Measurements from ENCODE around the gene PNMA6E.

Gene PNMA6E

DNA sequence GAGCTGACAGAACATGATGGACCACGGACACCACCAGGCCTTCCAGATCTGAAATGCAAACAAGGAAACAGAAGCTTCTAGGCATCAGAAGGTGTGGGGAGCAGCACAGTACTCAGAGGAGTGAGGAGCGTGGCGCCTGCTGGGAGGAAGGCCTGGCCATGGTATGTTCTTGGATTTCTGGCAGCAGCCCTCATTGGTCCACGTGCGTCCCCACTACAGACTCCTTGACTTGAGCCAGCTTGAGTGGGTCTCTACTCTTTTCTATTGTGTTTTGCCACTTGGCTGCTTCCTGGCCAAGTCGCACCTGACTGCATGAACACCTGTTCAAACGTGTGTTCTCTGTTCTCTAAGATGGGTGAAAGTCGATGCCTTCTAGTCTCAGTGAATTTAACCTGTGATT is 49.2 kb downstream of the PNMA6E start:
- DNase-seq (ENCODE audit: low spot score), result no peak
- no peak overlapping the region for H3K23ac ChIP-seq (ENCODE audit: low read depth, low read length, poor library complexity)
- H3K4me3 ChIP-seq (ENCODE audit: low read length in 2 of 2), result no peak overlapping the region
- no peaks in the 10 kb centered on the region for H3K79me1 ChIP-seq (ENCODE audit: low read depth, low read length)
- H2BK12ac ChIP-seq (ENCODE audit: low read length), result no peak overlapping the region
- H3K27ac ChIP-seq (replicated peaks; ENCODE audit: low read length), result no peak overlapping the region
- no peak overlapping the region for H4K91ac ChIP-seq (ENCODE audit: low read depth, low read length, poor library complexity)
- H3K4me2 ChIP-seq (ENCODE audit: insufficient read depth, low read length, poor library complexity, severe bottlenecking), result no peak overlapping the region
- no peak overlapping the region for H2BK120ac ChIP-seq (ENCODE audit: low read depth, low read length)
- H3K27me3 ChIP-seq (ENCODE audit: control insufficient read depth in 3 of 3, insufficient read depth in 3 of 3, low read depth in 1 of 3, low read length in 3 of 3), result peaks cover 0 to 18% (median 0%) of the 10 kb centered on the region in 3 experiments
- no peak overlapping the region for H2BK15ac ChIP-seq (ENCODE audit: low read length)
- H2AK5ac ChIP-seq (ENCODE audit: low read depth, low read length), result no peak overlapping the region
- no peak overlapping the region for H3K9ac ChIP-seq (ENCODE audit: low read depth, low read length, poor library complexity)
- no peak overlapping the region for H2AFZ ChIP-seq (ENCODE audit: low read length)
- H2BK5ac ChIP-seq (ENCODE audit: low read length), result no peak overlapping the region
- H3K4ac ChIP-seq (ENCODE audit: low read length), result no peak overlapping the region
- peaks cover 7 to 48% of the 10 kb centered on the region in 2 donors for H3K36me3 ChIP-seq (replicated peaks in 1 of 2; ENCODE audit: control insufficient read depth in 2 of 2, insufficient read depth in 2 of 2, low read length in 2 of 2)
- no peaks in the 10 kb centered on the region for H3K4me1 ChIP-seq (ENCODE audit: control insufficient read depth in 2 of 2, insufficient read depth in 1 of 2, low read depth in 1 of 2, low read length in 2 of 2)
- WGBS, 2 donors (ENCODE audit: extremely low coverage in 2 of 2, insufficient read length in 2 of 2, insufficient replicate concordance in 1 of 2), result no CpG with 5 or more reads among the region's 8 CpGs
- H4K8ac ChIP-seq (ENCODE audit: low read depth, low read length), result no peak overlapping the region
- no peak overlapping the region for H3K14ac ChIP-seq (ENCODE audit: low read length)
- no peak overlapping the region for H3K18ac ChIP-seq (ENCODE audit: low read length)
- H3K9me3 ChIP-seq (replicated peaks in 1 of 2; ENCODE audit: control insufficient read depth in 2 of 2, insufficient read depth in 1 of 2, low read depth in 1 of 2, low read length in 2 of 2), result no peaks in the 10 kb centered on the region

DNA sequence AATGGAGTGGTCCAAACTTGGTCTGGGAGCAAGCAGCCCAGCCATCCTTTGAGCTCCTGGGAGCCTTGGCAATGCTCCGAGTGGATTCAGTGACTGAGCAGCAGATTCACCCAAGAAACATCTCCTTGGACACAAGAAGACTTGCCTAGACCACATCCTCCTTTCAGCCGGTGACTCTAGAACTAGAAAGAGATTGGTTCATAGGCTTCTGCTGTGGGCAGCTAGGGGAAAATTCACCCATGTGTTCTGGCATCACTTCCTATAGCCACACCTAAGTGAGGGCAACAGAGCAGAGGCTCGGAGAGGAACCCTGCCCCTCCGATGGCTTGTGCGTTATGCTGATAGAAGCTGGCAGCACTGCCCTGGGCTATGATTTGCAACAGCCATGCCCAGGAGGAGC is 51.2 kb downstream of the PNMA6E start:
- H3K4me2 ChIP-seq (ENCODE audit: insufficient read depth, low read length, poor library complexity, severe bottlenecking), result no peak overlapping the region
- H3K9ac ChIP-seq (ENCODE audit: low read depth, low read length, poor library complexity), result no peak overlapping the region
- H3K4me3 ChIP-seq (ENCODE audit: low read length in 2 of 2), result no peak overlapping the region
- no CpG with 5 or more reads among the region's 5 CpGs for WGBS, 2 donors (ENCODE audit: extremely low coverage in 2 of 2, insufficient read length in 2 of 2, insufficient replicate concordance in 1 of 2)
- no peaks in the 10 kb centered on the region for H3K79me1 ChIP-seq (ENCODE audit: low read depth, low read length)
- peaks cover 0 to 18% (median 0%) of the 10 kb centered on the region in 3 experiments for H3K27me3 ChIP-seq (ENCODE audit: control insufficient read depth in 3 of 3, insufficient read depth in 3 of 3, low read depth in 1 of 3, low read length in 3 of 3)
- no peak overlapping the region for H4K91ac ChIP-seq (ENCODE audit: low read depth, low read length, poor library complexity)
- H3K23ac ChIP-seq (ENCODE audit: low read depth, low read length, poor library complexity), result no peak overlapping the region
- no peak for DNase-seq (ENCODE audit: low spot score)
- no peak overlapping the region for H2BK15ac ChIP-seq (ENCODE audit: low read length)
- H3K27ac ChIP-seq (replicated peaks; ENCODE audit: low read length), result no peak overlapping the region
- H2BK12ac ChIP-seq (ENCODE audit: low read length), result no peak overlapping the region
- no peak overlapping the region for H4K8ac ChIP-seq (ENCODE audit: low read depth, low read length)
- H2BK5ac ChIP-seq (ENCODE audit: low read length), result no peak overlapping the region
- H3K14ac ChIP-seq (ENCODE audit: low read length), result no peak overlapping the region
- peaks cover 8 to 66% of the 10 kb centered on the region in 2 donors for H3K36me3 ChIP-seq (replicated peaks in 1 of 2; ENCODE audit: control insufficient read depth in 2 of 2, insufficient read depth in 2 of 2, low read length in 2 of 2)
- no peak overlapping the region for H2AFZ ChIP-seq (ENCODE audit: low read length)
- H3K9me3 ChIP-seq (replicated peaks in 1 of 2; ENCODE audit: control insufficient read depth in 2 of 2, insufficient read depth in 1 of 2, low read depth in 1 of 2, low read length in 2 of 2), result no peaks in the 10 kb centered on the region
- H3K18ac ChIP-seq (ENCODE audit: low read length), result no peak overlapping the region
- H2BK120ac ChIP-seq (ENCODE audit: low read depth, low read length), result no peak overlapping the region
- no peak overlapping the region for H3K4ac ChIP-seq (ENCODE audit: low read length)
- H3K4me1 ChIP-seq (ENCODE audit: control insufficient read depth in 2 of 2, insufficient read depth in 1 of 2, low read depth in 1 of 2, low read length in 2 of 2), result no peaks in the 10 kb centered on the region
- no peak overlapping the region for H2AK5ac ChIP-seq (ENCODE audit: low read depth, low read length)

DNA sequence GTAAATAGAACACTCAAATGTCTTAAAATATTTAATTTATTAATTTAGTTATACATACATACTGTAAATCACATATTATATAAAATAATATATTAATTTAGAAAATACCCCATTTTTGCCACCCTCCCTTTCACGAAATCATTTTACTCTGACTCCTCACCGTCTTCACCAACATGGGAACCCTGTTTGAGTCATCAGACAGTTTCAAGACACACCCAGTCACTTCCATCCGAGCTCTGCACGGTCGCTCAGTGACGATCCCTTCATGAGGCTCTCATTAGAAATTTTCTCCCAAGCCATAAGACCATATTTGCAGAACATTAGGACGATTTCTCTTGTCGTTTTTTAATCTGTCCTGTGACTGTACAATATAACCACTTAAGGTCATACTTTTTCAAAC is 52.7 kb downstream of the PNMA6E start:
- H2BK120ac ChIP-seq (ENCODE audit: low read depth, low read length), result no peak overlapping the region

DNA sequence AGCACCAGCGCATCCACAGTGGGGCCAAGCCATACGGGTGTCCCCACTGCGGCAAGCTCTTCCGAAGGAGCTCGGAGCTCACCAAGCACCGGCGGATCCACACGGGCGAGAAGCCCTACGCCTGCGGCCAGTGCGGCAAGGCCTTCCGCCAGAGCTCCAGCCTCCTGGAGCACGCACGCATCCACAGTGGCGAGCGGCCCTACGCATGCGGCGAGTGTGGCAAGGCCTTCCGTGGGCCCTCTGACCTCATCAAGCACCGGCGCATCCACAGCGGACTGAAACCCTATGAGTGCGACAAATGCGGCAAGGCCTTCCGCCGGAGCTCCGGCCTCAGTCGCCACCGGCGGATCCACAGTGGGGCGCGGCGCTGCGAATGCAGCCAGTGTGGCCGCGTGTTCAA is 53.6 kb downstream of the PNMA6E start:
- DNase-seq (ENCODE audit: low spot score), result no peak
- Histone ChIP-seq H2AFZ (ENCODE audit: low read length) (no peak overlapping the region), H4K8ac (ENCODE audit: low read depth, low read length) (no peak overlapping the region), H2AK5ac (ENCODE audit: low read depth, low read length) (no peak overlapping the region), H4K91ac (ENCODE audit: low read depth, low read length, poor library complexity) (no peak overlapping the region), H3K4ac (ENCODE audit: low read length) (no peak overlapping the region), H3K79me1 (ENCODE audit: low read depth, low read length) (no peaks in the 10 kb centered on the region), H3K27ac (replicated peaks; ENCODE audit: low read length) (no peak overlapping the region), H3K4me3 (ENCODE audit: low read length in 2 of 2) (no peak overlapping the region), H3K14ac (ENCODE audit: low read length) (no peak overlapping the region), H2BK120ac (ENCODE audit: low read depth, low read length) (no peak overlapping the region), H2BK5ac (ENCODE audit: low read length) (no peak overlapping the region), H3K27me3 (ENCODE audit: control insufficient read depth in 3 of 3, insufficient read depth in 3 of 3, low read depth in 1 of 3, low read length in 3 of 3) (peaks cover 0 to 11% (median 0%) of the 10 kb centered on the region in 3 experiments), H3K4me2 (ENCODE audit: insufficient read depth, low read length, poor library complexity, severe bottlenecking) (no peak overlapping the region), H3K23ac (ENCODE audit: low read depth, low read length, poor library complexity) (no peak overlapping the region), H3K36me3 (replicated peaks in 1 of 2; ENCODE audit: control insufficient read depth in 2 of 2, insufficient read depth in 2 of 2, low read length in 2 of 2) (peaks cover 14 to 80% of the 10 kb centered on the region in 2 donors), H2BK15ac (ENCODE audit: low read length) (no peak overlapping the region), H3K4me1 (ENCODE audit: control insufficient read depth in 2 of 2, insufficient read depth in 1 of 2, low read depth in 1 of 2, low read length in 2 of 2) (no peaks in the 10 kb centered on the region), H2BK12ac (ENCODE audit: low read length) (no peak overlapping the region), H3K18ac (ENCODE audit: low read length) (no peak overlapping the region), H3K9me3 (replicated peaks in 1 of 2; ENCODE audit: control insufficient read depth in 2 of 2, insufficient read depth in 1 of 2, low read depth in 1 of 2, low read length in 2 of 2) (no peaks in the 10 kb centered on the region), H3K9ac (ENCODE audit: low read depth, low read length, poor library complexity) (no peak overlapping the region)
- no CpG with 5 or more reads among the region's 38 CpGs for WGBS, 2 donors (ENCODE audit: extremely low coverage in 2 of 2, insufficient read length in 2 of 2, insufficient replicate concordance in 1 of 2)

More for the DNA sequence above, 52.7 kb downstream of the PNMA6E start:
- H3K79me1 ChIP-seq (ENCODE audit: low read depth, low read length), result no peaks in the 10 kb centered on the region
- no peaks in the 10 kb centered on the region for H3K9me3 ChIP-seq (replicated peaks in 1 of 2; ENCODE audit: control insufficient read depth in 2 of 2, insufficient read depth in 1 of 2, low read depth in 1 of 2, low read length in 2 of 2)
- H4K8ac ChIP-seq (ENCODE audit: low read depth, low read length), result no peak overlapping the region
- no peak overlapping the region for H3K9ac ChIP-seq (ENCODE audit: low read depth, low read length, poor library complexity)
- H3K23ac ChIP-seq (ENCODE audit: low read depth, low read length, poor library complexity), result no peak overlapping the region
- no peaks in the 10 kb centered on the region for H3K4me1 ChIP-seq (ENCODE audit: control insufficient read depth in 2 of 2, insufficient read depth in 1 of 2, low read depth in 1 of 2, low read length in 2 of 2)
- H3K18ac ChIP-seq (ENCODE audit: low read length), result no peak overlapping the region
- no peak for DNase-seq (ENCODE audit: low spot score)
- H3K27me3 ChIP-seq (ENCODE audit: control insufficient read depth in 3 of 3, insufficient read depth in 3 of 3, low read depth in 1 of 3, low read length in 3 of 3), result peaks cover 0 to 16% (median 0%) of the 10 kb centered on the region in 3 experiments
- H2AFZ ChIP-seq (ENCODE audit: low read length), result no peak overlapping the region
- no peak overlapping the region for H4K91ac ChIP-seq (ENCODE audit: low read depth, low read length, poor library complexity)
- H2BK12ac ChIP-seq (ENCODE audit: low read length), result no peak overlapping the region
- no peak overlapping the region for H3K4ac ChIP-seq (ENCODE audit: low read length)
- H2BK5ac ChIP-seq (ENCODE audit: low read length), result no peak overlapping the region
- H3K4me3 ChIP-seq (ENCODE audit: low read length in 2 of 2), result no peak overlapping the region
- H3K14ac ChIP-seq (ENCODE audit: low read length), result no peak overlapping the region
- no CpG with 5 or more reads among the region's 8 CpGs for WGBS, 2 donors (ENCODE audit: extremely low coverage in 2 of 2, insufficient read length in 2 of 2, insufficient replicate concordance in 1 of 2)
- no peak overlapping the region for H3K27ac ChIP-seq (replicated peaks; ENCODE audit: low read length)
- no peak overlapping the region for H2AK5ac ChIP-seq (ENCODE audit: low read depth, low read length)
- no peak overlapping the region for H3K4me2 ChIP-seq (ENCODE audit: insufficient read depth, low read length, poor library complexity, severe bottlenecking)
- H2BK15ac ChIP-seq (ENCODE audit: low read length), result no peak overlapping the region
- H3K36me3 ChIP-seq (replicated peaks in 1 of 2; ENCODE audit: control insufficient read depth in 2 of 2, insufficient read depth in 2 of 2, low read length in 2 of 2), result peaks cover 14 to 80% of the 10 kb centered on the region in 2 donors

Measured in neuronal stem cell (in vitro differentiated cells).